Measurements from ENCODE around the gene ORM1.

ORM1 gene

GRCh38 chr9:114288193-114289091 lies 34.5 kb upstream of the ORM1 start:
- Histone ChIP-seq H3K79me2 (ENCODE audit: low read length) (no peaks in the 10 kb centered on the region), H3F3A (ENCODE audit: insufficient read depth, low read length) (no peaks in the 10 kb centered on the region), H3K9me2 (replicated peaks; ENCODE audit: insufficient read depth, low read length) (no peaks in the 10 kb centered on the region), H3K27me3 (replicated peaks; ENCODE audit: insufficient read depth, low read length) (no peaks in the 10 kb centered on the region), H3K4me1 (ENCODE audit: low read length) (peaks cover 2% of the 10 kb centered on the region), H3K27ac (ENCODE audit: low read length) (no peak overlapping the region), H3K36me3 (replicated peaks; ENCODE audit: insufficient read depth, low read length) (no peaks in the 10 kb centered on the region), H3K9ac (ENCODE audit: low read length) (no peak overlapping the region), H4K20me1 (ENCODE audit: insufficient read depth, low read length) (no peaks in the 10 kb centered on the region), H3K9me3 (replicated peaks; ENCODE audit: insufficient read depth, low read length) (no peaks in the 10 kb centered on the region), H3K4me2 (ENCODE audit: low read depth, low read length) (no peak overlapping the region), H2AFZ (ENCODE audit: low read length) (no peak overlapping the region), H3K4me3 (ENCODE audit: low read length) (no peak overlapping the region)
- TF ChIP-seq EZH2phosphoT487 (IDR thresholded peaks at IDR 0.05; ENCODE audit: low read length), result no peak
- no peak for TF ChIP-seq CTCF (IDR thresholded peaks at IDR 0.05; ENCODE audit: low read length)
- no peak for TF ChIP-seq EZH2 (optimal IDR thresholded peaks at IDR 0.05; ENCODE audit: low read depth, low read length)
- DNase-seq, result no peak

DNA sequence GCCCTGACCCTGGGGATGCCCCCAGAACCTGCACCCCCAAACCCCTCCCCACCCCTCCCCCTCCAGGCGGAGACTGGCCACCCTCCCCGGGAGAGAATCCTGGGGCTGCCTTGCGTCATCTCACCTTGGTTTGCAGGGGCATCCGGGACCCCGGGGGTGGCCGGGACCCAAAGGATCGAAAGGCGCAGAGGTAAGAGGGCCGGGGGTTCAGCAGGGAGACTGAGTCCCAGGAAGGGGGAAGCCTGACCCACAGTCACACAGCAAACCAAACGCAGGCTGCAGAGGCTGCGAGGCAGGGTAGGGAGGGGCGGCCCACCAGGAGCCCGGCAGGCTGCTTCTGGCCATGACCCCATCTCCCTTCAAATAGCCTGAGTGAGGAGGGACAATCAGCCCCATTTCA lies 33.8 kb upstream of the ORM1 start:
- DNase-seq, result no peak
- Histone ChIP-seq H3K4me1 (ENCODE audit: low read length) (no peaks in the 10 kb centered on the region), H3K4me3 (ENCODE audit: low read length) (no peak overlapping the region)

DNA sequence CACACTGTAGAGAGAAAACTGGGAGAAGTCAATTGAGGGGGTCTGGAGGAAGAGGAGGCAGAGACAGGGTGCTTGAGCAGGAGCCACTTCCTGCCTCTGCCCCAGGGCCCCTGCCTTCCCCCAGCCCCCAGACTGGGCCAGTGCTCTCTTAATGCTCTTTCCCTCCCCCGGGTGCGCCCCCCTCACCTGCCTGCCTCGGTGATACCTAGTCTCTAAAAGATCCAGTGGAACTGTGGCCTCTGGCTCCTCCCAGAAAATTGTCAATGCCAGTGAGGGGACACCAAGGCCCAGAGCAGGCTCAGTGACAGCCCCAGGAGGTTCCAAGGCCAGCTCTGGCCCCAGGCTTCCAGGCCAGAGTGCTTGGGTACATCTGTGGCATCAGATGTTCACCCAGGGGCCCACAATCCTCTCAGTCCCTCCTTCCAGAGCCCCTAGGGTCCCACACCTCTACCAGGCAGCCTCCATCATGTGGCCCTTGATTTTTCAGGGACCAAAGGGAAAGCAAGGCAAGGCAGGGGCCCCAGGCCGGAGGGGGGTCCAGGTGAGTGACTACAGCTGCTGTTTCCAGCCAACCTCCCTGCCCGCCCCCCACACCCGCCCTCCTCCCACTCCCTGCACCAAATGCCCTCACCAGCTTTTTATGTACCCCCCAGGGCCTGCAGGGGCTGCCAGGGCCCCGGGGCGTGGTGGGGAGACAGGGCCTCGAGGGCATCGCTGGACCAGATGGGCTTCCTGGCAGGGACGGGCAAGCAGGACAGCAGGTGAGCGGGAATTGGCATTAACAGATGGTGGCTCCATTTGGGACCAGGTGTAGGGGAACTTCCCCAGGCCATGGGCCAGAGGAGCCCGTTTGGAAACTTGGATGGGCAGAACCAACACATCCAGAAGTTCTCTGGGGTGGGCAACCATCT lies 33.1 kb upstream of the ORM1 start:
- TF ChIP-seq CTCF (IDR thresholded peaks at IDR 0.05; ENCODE audit: low read length) (no peak), EZH2 (optimal IDR thresholded peaks at IDR 0.05; ENCODE audit: low read depth, low read length) (no peak), EZH2phosphoT487 (IDR thresholded peaks at IDR 0.05; ENCODE audit: low read length) (no peak)
- H3K9ac ChIP-seq (ENCODE audit: low read length), result no peak overlapping the region
- no peaks in the 10 kb centered on the region for H3K9me2 ChIP-seq (replicated peaks; ENCODE audit: insufficient read depth, low read length)
- no peak overlapping the region for H2AFZ ChIP-seq (ENCODE audit: low read length)
- no peak overlapping the region for H3K4me2 ChIP-seq (ENCODE audit: low read depth, low read length)
- H3K27ac ChIP-seq (ENCODE audit: low read length), result no peak overlapping the region
- no peaks in the 10 kb centered on the region for H4K20me1 ChIP-seq (ENCODE audit: insufficient read depth, low read length)
- no peak for DNase-seq
- H3K4me1 ChIP-seq (ENCODE audit: low read length), result no peaks in the 10 kb centered on the region
- no peaks in the 10 kb centered on the region for H3K9me3 ChIP-seq (replicated peaks; ENCODE audit: insufficient read depth, low read length)
- H3K79me2 ChIP-seq (ENCODE audit: low read length), result no peaks in the 10 kb centered on the region
- H3K27me3 ChIP-seq (replicated peaks; ENCODE audit: insufficient read depth, low read length), result no peaks in the 10 kb centered on the region
- no peak overlapping the region for H3K4me3 ChIP-seq (ENCODE audit: low read length)
- no peaks in the 10 kb centered on the region for H3K36me3 ChIP-seq (replicated peaks; ENCODE audit: insufficient read depth, low read length)
- H3F3A ChIP-seq (ENCODE audit: insufficient read depth, low read length), result no peaks in the 10 kb centered on the region

More for the DNA sequence above, 33.8 kb upstream of the ORM1 start:
- Histone ChIP-seq H3K27me3 (replicated peaks; ENCODE audit: insufficient read depth, low read length) (no peaks in the 10 kb centered on the region), H3F3A (ENCODE audit: insufficient read depth, low read length) (no peaks in the 10 kb centered on the region), H3K9me3 (replicated peaks; ENCODE audit: insufficient read depth, low read length) (no peaks in the 10 kb centered on the region), H2AFZ (ENCODE audit: low read length) (no peak overlapping the region), H4K20me1 (ENCODE audit: insufficient read depth, low read length) (no peaks in the 10 kb centered on the region), H3K4me2 (ENCODE audit: low read depth, low read length) (no peak overlapping the region), H3K27ac (ENCODE audit: low read length) (no peak overlapping the region), H3K79me2 (ENCODE audit: low read length) (no peaks in the 10 kb centered on the region), H3K9me2 (replicated peaks; ENCODE audit: insufficient read depth, low read length) (no peaks in the 10 kb centered on the region), H3K9ac (ENCODE audit: low read length) (no peak overlapping the region), H3K36me3 (replicated peaks; ENCODE audit: insufficient read depth, low read length) (no peaks in the 10 kb centered on the region)
- TF ChIP-seq EZH2 (optimal IDR thresholded peaks at IDR 0.05; ENCODE audit: low read depth, low read length) (no peak), CTCF (IDR thresholded peaks at IDR 0.05; ENCODE audit: low read length) (no peak), EZH2phosphoT487 (IDR thresholded peaks at IDR 0.05; ENCODE audit: low read length) (no peak)
